ENCODE results near the gene BANF2. TPM values are rescaled to one million over a fixed set of nuclear protein-coding genes. Genes with fewer than 3 reads are reported as not detected.

The BANF2 gene
- total RNA-seq, 1 donor from 2014 or later, result not detected

DNA sequence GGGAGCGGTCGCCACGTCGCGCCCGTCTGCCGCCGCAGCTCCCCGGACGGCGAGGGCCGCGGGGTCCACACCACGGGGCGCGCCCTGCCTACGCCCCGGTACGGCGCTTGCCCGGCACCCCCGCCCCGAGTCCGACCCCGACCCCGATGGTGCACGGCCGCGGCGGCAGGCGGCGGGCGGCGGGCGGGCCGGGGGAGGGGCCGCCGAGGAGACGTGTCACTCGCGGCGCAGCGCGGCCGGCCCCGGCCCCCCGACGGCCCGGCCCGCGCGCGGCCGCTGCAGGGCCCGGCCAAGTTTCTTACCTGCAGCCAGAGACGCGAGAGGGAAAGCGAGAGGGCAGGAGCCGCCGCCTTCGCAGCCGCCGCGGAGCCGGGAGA is 18.1 kb upstream of the BANF2 start:
- H3K4me1 Mint-ChIP-seq, result peaks cover 20% of the 10 kb centered on the region
- H3K4me3 Mint-ChIP-seq, result peak overlapping the region; percentile 86
- H3K9me3 Mint-ChIP-seq, result peaks cover 2% of the 10 kb centered on the region
- Histone ChIP-seq H3K79me2 (ENCODE audit: low read depth) (peaks cover 39% of the 10 kb centered on the region), H2AFZ (replicated peaks) (peak overlapping the region; percentile 78), H3K27ac (no peak overlapping the region), H3K4me2 (peak overlapping the region; percentile 62), H3F3A (ENCODE audit: low read depth) (peaks cover 12% of the 10 kb centered on the region), H3K9me3 (ENCODE audit: low read depth) (no peaks in the 10 kb centered on the region), H3K4me3 (peak overlapping the region; percentile 72), H3K4me1 (peaks cover 13% of the 10 kb centered on the region), H3K27me3 (peaks cover 6% of the 10 kb centered on the region), H3K36me3 (no peaks in the 10 kb centered on the region), H4K20me1 (ENCODE audit: low read depth) (peaks cover 28% of the 10 kb centered on the region), H3K9ac (no peak overlapping the region)
- TF ChIP-seq, protein P1, sequence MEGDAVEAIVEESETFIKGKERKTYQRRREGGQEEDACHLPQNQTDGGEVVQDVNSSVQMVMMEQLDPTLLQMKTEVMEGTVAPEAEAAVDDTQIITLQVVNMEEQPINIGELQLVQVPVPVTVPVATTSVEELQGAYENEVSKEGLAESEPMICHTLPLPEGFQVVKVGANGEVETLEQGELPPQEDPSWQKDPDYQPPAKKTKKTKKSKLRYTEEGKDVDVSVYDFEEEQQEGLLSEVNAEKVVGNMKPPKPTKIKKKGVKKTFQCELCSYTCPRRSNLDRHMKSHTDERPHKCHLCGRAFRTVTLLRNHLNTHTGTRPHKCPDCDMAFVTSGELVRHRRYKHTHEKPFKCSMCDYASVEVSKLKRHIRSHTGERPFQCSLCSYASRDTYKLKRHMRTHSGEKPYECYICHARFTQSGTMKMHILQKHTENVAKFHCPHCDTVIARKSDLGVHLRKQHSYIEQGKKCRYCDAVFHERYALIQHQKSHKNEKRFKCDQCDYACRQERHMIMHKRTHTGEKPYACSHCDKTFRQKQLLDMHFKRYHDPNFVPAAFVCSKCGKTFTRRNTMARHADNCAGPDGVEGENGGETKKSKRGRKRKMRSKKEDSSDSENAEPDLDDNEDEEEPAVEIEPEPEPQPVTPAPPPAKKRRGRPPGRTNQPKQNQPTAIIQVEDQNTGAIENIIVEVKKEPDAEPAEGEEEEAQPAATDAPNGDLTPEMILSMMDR (IDR thresholded peaks at IDR 0.05), result no peak
- TF ChIP-seq EZH2phosphoT487 (IDR thresholded peaks at IDR 0.05), result no peak
- no peak for TF ChIP-seq EZH2 (IDR thresholded peaks at IDR 0.05)
- DNase-seq (ENCODE audit: low spot score), result no peak
- peaks cover 28% of the 10 kb centered on the region for H3K27me3 Mint-ChIP-seq (ENCODE audit: insufficient read depth, low read depth)
- no peak overlapping the region for H3K27ac Mint-ChIP-seq
- peaks cover 7% of the 10 kb centered on the region for H3K36me3 Mint-ChIP-seq

DNA sequence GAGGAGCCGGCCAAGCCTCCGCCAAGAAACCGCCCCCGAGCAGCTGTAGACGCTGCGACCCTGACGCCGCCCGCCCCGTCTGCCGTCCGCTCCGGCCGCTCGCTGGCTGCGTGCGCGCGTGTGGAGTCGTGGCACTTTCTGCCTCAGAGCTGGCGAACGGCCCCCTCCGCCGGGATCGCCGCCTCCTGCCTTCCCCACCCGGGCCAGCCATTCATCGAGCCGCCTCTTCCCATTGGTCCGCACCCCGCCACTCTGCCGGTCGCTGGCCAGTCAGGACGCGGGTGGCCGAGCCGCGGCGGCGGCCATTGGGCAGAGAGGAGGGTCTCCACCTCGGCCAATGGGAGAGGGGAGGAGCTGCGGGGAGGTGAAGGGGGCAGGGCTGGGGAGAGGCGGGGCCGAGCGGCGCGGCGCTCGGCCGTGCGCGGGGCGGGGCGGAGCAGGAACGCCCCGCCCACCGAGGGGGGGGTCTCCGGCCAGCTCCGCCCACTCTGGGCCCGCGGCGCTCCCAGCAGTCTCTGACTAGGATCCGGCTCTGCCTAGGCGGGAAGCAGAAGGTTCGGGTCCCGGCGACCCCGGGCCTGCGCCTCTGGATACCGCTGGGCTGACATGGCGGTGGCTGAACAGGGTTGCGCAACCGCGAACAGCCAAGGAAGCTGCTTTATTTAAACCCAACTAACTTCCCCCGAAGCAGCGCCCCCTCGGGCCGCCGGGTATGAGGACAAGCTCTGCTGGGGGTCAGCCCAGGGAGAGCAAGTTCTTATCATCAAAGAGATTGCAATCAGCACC is 17.5 kb upstream of the BANF2 start, which contains the start of gene RRBP1:
TSS of gene RRBP1 (minus strand) at position 140 of the 786 bp plus-strand sequence. CDS start 21,735 bp downstream, outside the sequence.
- H3K9me3 Mint-ChIP-seq, result peaks cover 5% of the 10 kb centered on the region
- no peaks in the 10 kb centered on the region for H3K9me3 ChIP-seq (ENCODE audit: low read depth)
- no peak within 1 kb of the TSS for H3K9ac ChIP-seq
- H3K4me1 ChIP-seq, result peaks cover 13% of the 10 kb centered on the region
- H3K36me3 ChIP-seq, result no peaks in the 10 kb centered on the region
- peak; percentile 99 for DNase-seq (ENCODE audit: low spot score)
- H3K79me2 ChIP-seq (ENCODE audit: low read depth), result peaks cover 34% of the 10 kb centered on the region
- peak within 1 kb of the TSS; percentile 81 for H2AFZ ChIP-seq (replicated peaks)
- no peak within 1 kb of the TSS for H3K27ac Mint-ChIP-seq
- H3K4me3 ChIP-seq, result peak within 1 kb of the TSS; percentile 72
- peaks cover 4% of the 10 kb centered on the region for H3K36me3 Mint-ChIP-seq
- H4K20me1 ChIP-seq (ENCODE audit: low read depth), result peaks cover 28% of the 10 kb centered on the region
- H3K27me3 Mint-ChIP-seq (ENCODE audit: insufficient read depth, low read depth), result peaks cover 28% of the 10 kb centered on the region
- H3K4me1 Mint-ChIP-seq, result peaks cover 20% of the 10 kb centered on the region
- TF ChIP-seq EZH2 (IDR thresholded peaks at IDR 0.05) (no peak), EZH2phosphoT487 (IDR thresholded peaks at IDR 0.05) (no peak)
- TF ChIP-seq, protein P1 (IDR thresholded peaks at IDR 0.05), result peak; percentile 92
- peaks cover 12% of the 10 kb centered on the region for H3F3A ChIP-seq (ENCODE audit: low read depth)
- H3K27me3 ChIP-seq, result peaks cover 6% of the 10 kb centered on the region
- peak within 1 kb of the TSS; percentile 93 for H3K4me2 ChIP-seq
- peak within 1 kb of the TSS; percentile 86 for H3K4me3 Mint-ChIP-seq
- H3K27ac ChIP-seq, result no peak within 1 kb of the TSS

DNA sequence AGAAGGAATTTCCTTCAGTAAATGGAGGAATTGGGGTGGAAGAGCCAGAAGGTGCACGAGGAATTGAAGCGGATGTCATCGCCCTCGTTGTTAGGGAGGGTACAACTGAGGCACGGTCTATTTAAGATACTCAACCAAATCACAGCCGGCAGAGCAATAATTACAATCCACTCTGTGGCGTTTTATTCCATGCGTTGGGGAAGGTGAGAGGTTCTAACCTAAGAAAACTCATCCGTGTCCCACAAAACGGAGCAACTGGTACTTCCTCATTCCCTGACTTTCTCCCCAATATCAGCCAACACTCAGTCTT is 16.9 kb upstream of the BANF2 start:
- H2AFZ ChIP-seq (replicated peaks), result peak overlapping the region; percentile 81
- H3K9me3 ChIP-seq (ENCODE audit: low read depth), result no peaks in the 10 kb centered on the region
- H3K79me2 ChIP-seq (ENCODE audit: low read depth), result peaks cover 29% of the 10 kb centered on the region
- Mint-ChIP-seq H3K27me3 (ENCODE audit: insufficient read depth, low read depth) (peaks cover 29% of the 10 kb centered on the region), H3K4me1 (peaks cover 20% of the 10 kb centered on the region), H3K4me3 (peak overlapping the region; percentile 85), H3K27ac (no peak overlapping the region), H3K9me3 (peaks cover 7% of the 10 kb centered on the region), H3K36me3 (peaks cover 4% of the 10 kb centered on the region)
- H3K4me1 ChIP-seq, result peaks cover 13% of the 10 kb centered on the region
- H3K4me2 ChIP-seq, result peak overlapping the region; percentile 64
- no peak overlapping the region for H3K9ac ChIP-seq
- H3K4me3 ChIP-seq, result peak overlapping the region; percentile 72
- no peaks in the 10 kb centered on the region for H3K36me3 ChIP-seq
- TF ChIP-seq EZH2 (IDR thresholded peaks at IDR 0.05) (no peak), EZH2phosphoT487 (IDR thresholded peaks at IDR 0.05) (no peak)
- TF ChIP-seq, protein P1 (IDR thresholded peaks at IDR 0.05), result no peak
- H4K20me1 ChIP-seq (ENCODE audit: low read depth), result peaks cover 26% of the 10 kb centered on the region
- DNase-seq (ENCODE audit: low spot score), result no peak
- H3K27me3 ChIP-seq, result peaks cover 6% of the 10 kb centered on the region
- peaks cover 12% of the 10 kb centered on the region for H3F3A ChIP-seq (ENCODE audit: low read depth)
- H3K27ac ChIP-seq, result no peak overlapping the region
